ENCODE results near the gene NFATC2. TPM values are rescaled to one million over a fixed set of nuclear protein-coding genes. Genes with fewer than 3 reads are reported as not detected.

NFATC2 gene
- total RNA-seq, 1 donor: 0.36 TPM

- Histone ChIP-seq H3K9me3 (ENCODE audit: low read depth, low read length) (no peaks in the 10 kb centered on the region), H3K27me3 (ENCODE audit: insufficient read depth, low read length) (no peaks in the 10 kb centered on the region), H3K4me3 (ENCODE audit: insufficient read depth, low read length) (no peak overlapping the region), H4K20me1 (ENCODE audit: insufficient read depth, low read length) (no peaks in the 10 kb centered on the region), H2AFZ (ENCODE audit: low read length) (no peak overlapping the region), H3K4me2 (ENCODE audit: insufficient read depth, low read length) (peak overlapping the region; percentile 39), H3K36me3 (ENCODE audit: insufficient read depth, low read length) (no peaks in the 10 kb centered on the region), H3K4me1 (ENCODE audit: insufficient read depth, low read length) (peaks cover 51% of the 10 kb centered on the region), H3K27ac (ENCODE audit: low read depth, low read length) (peak overlapping the region; percentile 99), H3K79me2 (ENCODE audit: insufficient read depth, low read length) (no peaks in the 10 kb centered on the region)
- no peak for TF ChIP-seq CTCF (IDR thresholded peaks at IDR 0.05; ENCODE audit: extremely low read depth, low read depth, low read length)
- peak; percentile 91 for DNase-seq (ENCODE audit: insufficient read length, low spot score, missing footprints)
Measured at GRCh38 chr20:51350941-51351631, 191.4 kb downstream of the NFATC2 start.

DNA sequence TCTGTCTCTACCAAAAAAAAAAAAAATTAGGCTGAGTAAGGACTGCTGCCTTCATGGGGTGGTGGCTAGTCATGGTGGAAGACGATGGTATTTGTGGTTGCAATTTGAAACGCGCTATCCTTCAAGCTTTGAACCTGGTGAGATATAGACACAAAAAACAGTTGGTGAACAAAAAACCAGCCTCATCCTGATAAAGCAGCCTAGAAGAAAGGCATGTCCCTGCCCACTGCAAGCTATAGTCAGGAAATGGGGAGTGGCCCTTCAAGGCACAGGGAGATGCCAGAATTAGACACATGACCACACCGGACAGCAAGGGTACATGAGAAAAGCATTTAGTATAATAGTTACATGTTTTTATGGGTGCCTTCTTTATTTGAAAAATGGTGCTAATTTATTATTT lies 193.6 kb downstream of the NFATC2 start:
- Histone ChIP-seq H2AFZ (ENCODE audit: low read length) (no peak overlapping the region), H3K4me1 (ENCODE audit: insufficient read depth, low read length) (peaks cover 47% of the 10 kb centered on the region)
- DNase-seq (ENCODE audit: insufficient read length, low spot score, missing footprints): no peak

GRCh38 chr20:51347831-51348230 lies 194.7 kb downstream of the NFATC2 start:
- no peak for DNase-seq (ENCODE audit: insufficient read length, low spot score, missing footprints)
- Histone ChIP-seq H3K27me3 (ENCODE audit: insufficient read depth, low read length) (no peaks in the 10 kb centered on the region), H3K4me1 (ENCODE audit: insufficient read depth, low read length) (peaks cover 43% of the 10 kb centered on the region), H3K9me3 (ENCODE audit: low read depth, low read length) (no peaks in the 10 kb centered on the region), H4K20me1 (ENCODE audit: insufficient read depth, low read length) (no peaks in the 10 kb centered on the region), H2AFZ (ENCODE audit: low read length) (no peak overlapping the region), H3K36me3 (ENCODE audit: insufficient read depth, low read length) (no peaks in the 10 kb centered on the region), H3K4me3 (ENCODE audit: insufficient read depth, low read length) (no peak overlapping the region), H3K79me2 (ENCODE audit: insufficient read depth, low read length) (no peaks in the 10 kb centered on the region), H3K4me2 (ENCODE audit: insufficient read depth, low read length) (no peak overlapping the region), H3K27ac (ENCODE audit: low read depth, low read length) (peak overlapping the region; percentile 99)
- no peak for TF ChIP-seq CTCF (IDR thresholded peaks at IDR 0.05; ENCODE audit: extremely low read depth, low read depth, low read length)

More for the DNA sequence above, 193.6 kb downstream of the NFATC2 start:
- Histone ChIP-seq H3K36me3 (ENCODE audit: insufficient read depth, low read length) (no peaks in the 10 kb centered on the region), H3K9me3 (ENCODE audit: low read depth, low read length) (no peaks in the 10 kb centered on the region), H3K27me3 (ENCODE audit: insufficient read depth, low read length) (no peaks in the 10 kb centered on the region), H3K4me2 (ENCODE audit: insufficient read depth, low read length) (no peak overlapping the region), H4K20me1 (ENCODE audit: insufficient read depth, low read length) (no peaks in the 10 kb centered on the region), H3K79me2 (ENCODE audit: insufficient read depth, low read length) (no peaks in the 10 kb centered on the region), H3K27ac (ENCODE audit: low read depth, low read length) (peak overlapping the region; percentile 99), H3K4me3 (ENCODE audit: insufficient read depth, low read length) (no peak overlapping the region)
- no peak for TF ChIP-seq CTCF (IDR thresholded peaks at IDR 0.05; ENCODE audit: extremely low read depth, low read depth, low read length)

GRCh38 chr20:51346686-51347485 lies 195.6 kb downstream of the NFATC2 start:
- DNase-seq (ENCODE audit: insufficient read length, low spot score, missing footprints): peak; percentile 84
- no peaks in the 10 kb centered on the region for H3K27me3 ChIP-seq (ENCODE audit: insufficient read depth, low read length)
- no peaks in the 10 kb centered on the region for H4K20me1 ChIP-seq (ENCODE audit: insufficient read depth, low read length)
- H3K79me2 ChIP-seq (ENCODE audit: insufficient read depth, low read length): no peaks in the 10 kb centered on the region
- no peak overlapping the region for H2AFZ ChIP-seq (ENCODE audit: low read length)
- no peaks in the 10 kb centered on the region for H3K36me3 ChIP-seq (ENCODE audit: insufficient read depth, low read length)
- no peak overlapping the region for H3K4me2 ChIP-seq (ENCODE audit: insufficient read depth, low read length)
- H3K4me3 ChIP-seq (ENCODE audit: insufficient read depth, low read length): no peak overlapping the region
- no peaks in the 10 kb centered on the region for H3K9me3 ChIP-seq (ENCODE audit: low read depth, low read length)
- peaks cover 38% of the 10 kb centered on the region for H3K4me1 ChIP-seq (ENCODE audit: insufficient read depth, low read length)
- peak overlapping the region; percentile 99 for H3K27ac ChIP-seq (ENCODE audit: low read depth, low read length)
- no peak for TF ChIP-seq CTCF (IDR thresholded peaks at IDR 0.05; ENCODE audit: extremely low read depth, low read depth, low read length)
